HG03565 (cell line): Measurements from ENCODE around the gene HSD17B14.

Experiments
- ATAC-seq: cut with Tn5 transposase; IDR thresholded peaks from one replicate; pipeline ENCODE4 v1.9.1; 2021; ENCODE audit warnings: mild to moderate bottlenecking, moderate library complexity; ENCODE audit not compliant: unreplicated experiment

The HSD17B14 gene

GRCh38 chr19:48830965-48831364 is 5.3 kb downstream of the HSD17B14 start:
- no peak for ATAC-seq

- ATAC-seq: no peak
Measured at GRCh38 chr19:48830088-48830487, 6.2 kb downstream of the HSD17B14 start.

- ATAC-seq: no peak
Measured at GRCh38 chr19:48826606-48827020, 9.7 kb downstream of the HSD17B14 start.

GRCh38 chr19:48822514-48822913 is 13.8 kb downstream of the HSD17B14 start:
- ATAC-seq: no peak

GRCh38 chr19:48821633-48822032 is 14.7 kb downstream of the HSD17B14 start:
- ATAC-seq: no peak

GRCh38 chr19:48819366-48819816 is 16.9 kb downstream of the HSD17B14 start:
- no peak for ATAC-seq

GRCh38 chr19:48818234-48818820 is 18.0 kb downstream of the HSD17B14 start:
- no peak for ATAC-seq

- no peak for ATAC-seq
Measured at GRCh38 chr19:48817585-48818124, 18.6 kb downstream of the HSD17B14 start.

GRCh38 chr19:48815870-48816501 is 20.3 kb downstream of the HSD17B14 start:
- ATAC-seq: no peak

GRCh38 chr19:48814895-48815294 is 21.4 kb downstream of the HSD17B14 start:
- ATAC-seq: no peak

- ATAC-seq: no peak
Measured at GRCh38 chr19:48813123-48813913, 23.0 kb downstream of the HSD17B14 start.

- ATAC-seq: no peak
Measured at GRCh38 chr19:48812094-48812929, 24.0 kb downstream of the HSD17B14 start.

- ATAC-seq: no peak
Measured at GRCh38 chr19:48810151-48810550, 26.1 kb downstream of the HSD17B14 start.

GRCh38 chr19:48807590-48808308 is 28.5 kb downstream of the HSD17B14 start:
- no peak for ATAC-seq

- ATAC-seq: no peak
Measured at GRCh38 chr19:48806818-48807589, 29.3 kb downstream of the HSD17B14 start.

- no peak for ATAC-seq
Measured at GRCh38 chr19:48806518-48806817, 29.8 kb downstream of the HSD17B14 start.

GRCh38 chr19:48805452-48805851 is 30.8 kb downstream of the HSD17B14 start:
- ATAC-seq: no peak

- ATAC-seq: no peak
Measured at GRCh38 chr19:48804496-48804895, 31.8 kb downstream of the HSD17B14 start.

GRCh38 chr19:48802623-48803022 is 33.7 kb downstream of the HSD17B14 start:
- no peak for ATAC-seq
